22Rv1 (cell line): Measurements from ENCODE around the gene TMBIM6.

ENCODE experiments used
- CTCF ChIP-seq: fragments of 450-650 bp; IDR thresholded peaks from 2 replicates; pipeline ENCODE4 v1.5.1; 2017; ENCODE audit warnings: mild to moderate bottlenecking
- ZFX ChIP-seq: fragments of 450-650 bp; IDR thresholded peaks from 2 replicates; pipeline ENCODE4 v1.6.1; 2017; ENCODE audit warnings: antibody characterized with exemption, borderline replicate concordance

DNA sequence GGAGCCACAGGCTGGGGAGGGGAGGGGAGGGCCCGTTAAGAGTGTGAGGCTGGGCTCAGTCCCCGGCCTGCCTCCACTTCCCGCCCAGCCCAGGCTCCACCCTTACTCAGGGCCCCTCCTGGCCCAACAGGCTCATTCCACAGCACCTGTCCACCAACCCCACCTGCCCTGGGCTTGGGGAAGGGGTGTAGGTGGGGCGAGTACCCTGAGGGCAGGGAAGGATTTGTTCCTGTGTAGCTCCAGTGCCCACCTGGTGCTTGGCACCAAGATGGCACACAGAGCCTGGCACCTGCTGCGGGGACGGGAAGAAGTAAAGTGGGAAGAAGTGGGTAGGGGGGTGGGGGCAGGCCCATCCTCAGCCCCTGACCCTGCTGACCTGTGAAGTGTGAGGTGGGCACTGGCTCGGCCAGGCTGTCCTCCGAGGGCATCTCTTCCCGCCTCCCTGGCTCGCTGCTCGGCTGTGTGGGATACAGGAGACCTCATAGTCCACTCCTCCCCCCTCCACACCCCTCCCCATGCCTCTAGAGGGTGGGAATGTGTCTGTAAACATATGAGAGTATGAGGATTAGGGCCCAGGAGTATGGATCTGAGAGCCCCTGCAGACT is 51.7 kb downstream of the TMBIM6 start:
- TF ChIP-seq CTCF (no peak), ZFX (no peak)
